Measurements from ENCODE around the gene TMBIM1.

TMBIM1 gene, protein sequence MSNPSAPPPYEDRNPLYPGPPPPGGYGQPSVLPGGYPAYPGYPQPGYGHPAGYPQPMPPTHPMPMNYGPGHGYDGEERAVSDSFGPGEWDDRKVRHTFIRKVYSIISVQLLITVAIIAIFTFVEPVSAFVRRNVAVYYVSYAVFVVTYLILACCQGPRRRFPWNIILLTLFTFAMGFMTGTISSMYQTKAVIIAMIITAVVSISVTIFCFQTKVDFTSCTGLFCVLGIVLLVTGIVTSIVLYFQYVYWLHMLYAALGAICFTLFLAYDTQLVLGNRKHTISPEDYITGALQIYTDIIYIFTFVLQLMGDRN

GRCh38 chr2:218292048-218293014 is at the start of gene TMBIM1:
Gene TMBIM1 (minus strand): TSS chr2:218292503. CDS start chr2:218282141, 10,362 bp downstream.
- peak; percentile 57 to 58 for DNase-seq (ENCODE audit: low read depth in 1 of 2, low spot score in 1 of 2)

GRCh38 chr2:218341381-218341780 is 49.1 kb upstream of the TMBIM1 start:
- no peak for DNase-seq (ENCODE audit: low read depth in 1 of 2, low spot score in 1 of 2)

DNA sequence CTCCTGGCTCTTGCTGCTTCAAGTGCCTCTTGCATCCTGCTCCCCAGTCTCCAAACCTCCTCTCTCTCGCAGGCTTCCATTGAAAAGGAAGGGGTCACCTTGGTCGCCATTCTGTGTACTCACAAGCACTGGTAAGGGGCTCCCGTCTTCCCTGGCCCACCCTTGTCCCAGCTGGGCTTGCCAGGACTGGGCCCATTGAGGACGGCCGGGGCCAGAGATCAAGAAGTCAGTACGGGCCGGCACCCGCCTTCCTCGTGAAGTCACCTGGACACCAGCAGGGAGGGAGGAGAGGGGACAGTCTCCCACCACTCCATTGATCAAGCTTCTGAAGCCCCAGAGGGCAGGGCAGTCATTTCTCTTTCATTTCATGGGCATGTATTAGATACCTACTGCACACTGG is 48.4 kb upstream of the TMBIM1 start:
- DNase-seq (ENCODE audit: low read depth in 1 of 2, low spot score in 1 of 2): no peak

GRCh38 chr2:218334531-218334930 is 42.2 kb upstream of the TMBIM1 start:
- DNase-seq (ENCODE audit: low read depth in 1 of 2, low spot score in 1 of 2): no peak

DNA sequence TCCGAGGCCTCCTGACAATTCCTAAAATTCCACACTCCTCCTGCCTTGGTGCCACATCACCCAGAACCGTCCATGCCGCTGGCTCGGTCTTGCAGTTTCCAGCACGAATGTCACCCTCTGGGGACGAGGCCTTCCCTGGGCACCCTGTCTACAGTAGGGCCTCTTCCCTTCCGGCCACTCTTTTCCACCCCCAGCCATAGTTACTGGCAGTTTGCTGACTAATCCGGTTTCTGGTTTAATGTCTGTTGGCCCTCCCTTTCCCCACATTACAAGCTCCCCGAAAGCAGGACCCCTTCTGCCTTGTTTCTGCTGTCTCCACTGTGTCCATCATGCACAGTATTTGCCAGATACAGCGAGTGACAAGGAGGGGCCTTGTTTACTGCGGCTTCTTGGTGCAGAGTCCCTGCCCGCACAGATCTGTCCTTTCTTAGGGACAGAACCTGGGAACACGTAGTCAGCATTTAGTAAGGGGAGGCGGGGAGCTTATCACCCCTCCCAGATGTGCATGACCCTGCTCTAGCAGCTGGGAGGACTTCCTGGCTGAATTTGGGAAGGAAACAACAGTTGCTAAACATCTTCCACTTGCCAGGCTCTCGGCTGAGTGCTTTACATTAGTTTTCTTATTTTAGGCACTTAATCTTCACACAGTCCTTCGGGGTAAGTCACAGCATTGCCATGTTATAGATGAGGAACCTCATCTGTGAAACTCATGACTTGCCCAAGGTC is 40.8 kb upstream of the TMBIM1 start:
- DNase-seq (ENCODE audit: low read depth in 1 of 2, low spot score in 1 of 2): no peak

GRCh38 chr2:218332288-218332687 is 40.0 kb upstream of the TMBIM1 start:
- no peak for DNase-seq (ENCODE audit: low read depth in 1 of 2, low spot score in 1 of 2)

DNA sequence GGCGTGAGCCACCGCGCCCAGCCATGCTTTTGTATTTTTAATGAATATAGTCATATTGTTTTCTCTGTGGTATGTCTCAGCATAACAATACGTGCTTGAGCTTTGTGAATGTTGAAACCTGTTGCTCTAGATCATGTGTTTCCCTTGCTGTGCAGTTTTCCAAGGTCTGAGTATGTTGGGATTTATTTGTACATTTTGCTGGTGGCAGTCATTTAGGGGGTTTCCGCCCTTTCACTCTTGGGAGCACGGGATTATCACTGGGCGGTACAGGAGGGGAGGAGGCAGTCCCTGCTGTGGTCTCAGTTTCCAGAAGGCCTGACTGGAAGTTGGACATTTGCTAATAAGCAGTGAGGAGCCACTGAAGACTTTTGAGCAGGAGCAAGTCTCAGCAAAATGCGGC is 39.4 kb upstream of the TMBIM1 start:
- DNase-seq (ENCODE audit: low read depth in 1 of 2, low spot score in 1 of 2): no peak

GRCh38 chr2:218329826-218330593 is 37.7 kb upstream of the TMBIM1 start:
- DNase-seq (ENCODE audit: low read depth in 1 of 2, low spot score in 1 of 2): no peak

- no peak for DNase-seq (ENCODE audit: low read depth in 1 of 2, low spot score in 1 of 2)
Observed at GRCh38 chr2:218329027-218329825, 36.9 kb upstream of the TMBIM1 start.

DNA sequence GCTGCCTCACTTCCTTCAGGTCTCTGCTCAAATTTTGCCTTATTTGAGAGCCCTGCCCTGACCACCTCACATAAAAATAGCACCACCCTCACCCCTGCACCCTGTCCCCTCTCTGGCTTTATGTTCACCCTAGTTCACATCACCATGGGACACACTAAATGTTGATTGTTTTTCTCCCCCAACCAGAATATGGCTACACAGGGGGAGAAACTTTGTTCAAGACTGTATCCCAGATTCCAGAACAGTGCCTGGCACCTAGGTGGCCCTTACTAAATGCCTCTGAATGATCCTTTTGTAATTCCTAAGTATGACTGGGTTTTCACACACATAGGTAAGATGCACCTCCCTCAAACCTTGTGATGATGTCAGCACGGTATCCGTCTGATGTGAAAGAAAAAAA is 36.0 kb upstream of the TMBIM1 start:
- DNase-seq (ENCODE audit: low read depth in 1 of 2, low spot score in 1 of 2): no peak

DNA sequence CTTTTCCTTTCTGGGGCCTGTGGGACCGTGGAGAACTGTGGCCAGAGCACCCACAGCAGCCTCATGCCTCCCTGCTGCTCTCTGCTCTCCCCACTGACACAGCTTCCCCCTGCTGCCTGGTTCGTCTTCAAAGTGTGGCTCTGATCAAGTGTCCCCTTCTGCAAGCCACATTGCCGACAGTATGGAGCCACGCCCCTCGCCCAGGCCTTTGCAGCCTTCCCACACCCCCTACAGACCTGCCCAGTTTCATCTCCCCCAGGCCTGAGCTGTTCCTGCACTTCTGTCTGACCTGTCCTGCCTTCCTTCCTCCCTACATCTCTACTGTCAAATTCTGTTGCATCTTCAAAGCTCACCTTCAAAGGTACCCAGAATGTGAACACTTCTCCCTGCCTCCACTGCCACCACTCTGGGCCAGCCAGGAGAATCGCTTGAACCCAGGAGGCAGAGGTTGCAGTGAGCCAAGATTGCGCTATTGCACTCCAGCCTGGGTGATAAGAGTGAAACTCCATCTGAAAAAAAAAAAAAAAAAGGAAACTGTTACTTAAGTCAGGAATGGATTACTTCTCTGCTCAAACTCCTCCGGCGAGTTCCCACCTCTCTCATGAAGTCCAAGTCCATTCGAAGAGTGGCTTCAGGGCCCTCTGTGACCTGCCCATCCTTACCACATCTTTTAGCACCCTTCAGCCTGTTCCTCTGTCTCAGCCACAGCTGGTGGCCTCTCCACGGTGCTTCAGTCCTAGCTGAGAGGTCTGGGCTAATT is 35.3 kb upstream of the TMBIM1 start:
- no peak for DNase-seq (ENCODE audit: low read depth in 1 of 2, low spot score in 1 of 2)

- no peak for DNase-seq (ENCODE audit: low read depth in 1 of 2, low spot score in 1 of 2)
Observed at GRCh38 chr2:218326315-218326714, 34.0 kb upstream of the TMBIM1 start.

- no peak for DNase-seq (ENCODE audit: low read depth in 1 of 2, low spot score in 1 of 2)
Observed at GRCh38 chr2:218325566-218326160, 33.4 kb upstream of the TMBIM1 start.

- DNase-seq (ENCODE audit: low read depth in 1 of 2, low spot score in 1 of 2): no peak
Observed at GRCh38 chr2:218323526-218324472, 31.5 kb upstream of the TMBIM1 start.

- peak in 1 of 2 donors; percentile 27 for DNase-seq (ENCODE audit: low read depth in 1 of 2, low spot score in 1 of 2)
Observed at GRCh38 chr2:218322768-218323525, 30.6 kb upstream of the TMBIM1 start.

DNA sequence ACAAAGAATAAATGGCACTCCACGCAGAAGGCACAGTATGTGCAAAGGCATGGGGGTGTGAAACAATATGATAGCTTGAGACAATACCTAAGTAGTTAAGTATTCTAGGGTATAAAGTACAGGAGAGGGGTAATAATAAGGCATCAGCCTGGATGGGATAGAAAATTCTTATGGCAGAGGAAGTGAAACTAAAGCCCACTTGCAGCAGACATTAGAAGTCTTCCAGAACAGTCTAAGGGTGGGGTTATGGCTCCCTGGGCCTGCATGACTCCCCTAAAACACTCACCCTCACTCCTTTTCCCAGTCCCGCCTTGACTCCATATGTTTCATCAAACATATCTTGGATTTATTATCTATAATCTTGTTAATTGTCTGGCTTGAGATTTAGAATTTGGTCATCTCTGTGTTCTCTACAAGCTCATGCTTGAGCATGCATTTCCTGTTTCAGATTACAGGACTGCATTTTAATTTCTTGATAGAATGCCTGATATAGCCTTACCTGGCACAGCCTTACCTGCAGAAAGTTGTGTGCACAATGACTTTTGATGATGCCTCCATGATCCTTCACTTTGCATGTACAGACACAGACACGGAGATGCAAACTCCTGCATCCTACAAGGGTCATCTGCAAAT is 28.5 kb upstream of the TMBIM1 start:
- no peak for DNase-seq (ENCODE audit: low read depth in 1 of 2, low spot score in 1 of 2)
